Neural crest cell (in vitro differentiated cells): Measurements from ENCODE around the gene HSPA1B. TPM values are rescaled to one million over a fixed set of nuclear protein-coding genes. Genes with fewer than 3 reads are reported as not detected.
A peak's percentile ranks its signal among the peaks of the same experiment; 100 is the strongest.

Source experiments
- DNase-seq: peaks from one replicate; pipeline ENCODE4 v3.0.0; 2021; ENCODE audit warnings: low read depth, mixed read lengths, low spot score
- H3K27ac Mint-ChIP-seq: one replicate; pipeline ENCODE4 v1.8.0; 2021; ENCODE audit warnings: mild to moderate bottlenecking, mixed read lengths; ENCODE audit not compliant: unreplicated experiment
- H3K27me3 Mint-ChIP-seq: 2 replicates; pipeline ENCODE4 v1.8.0; 2021; ENCODE audit warnings: low read depth, mild to moderate bottlenecking, mixed read lengths
- H3K36me3 Mint-ChIP-seq: 2 replicates; pipeline ENCODE4 v1.8.0; 2021; ENCODE audit warnings: low read depth, mild to moderate bottlenecking, mixed read lengths
- H3K4me1 Mint-ChIP-seq: 2 replicates; pipeline ENCODE4 v1.8.0; 2021; ENCODE audit warnings: mixed read lengths
- H3K4me3 Mint-ChIP-seq: one replicate; pipeline ENCODE4 v1.8.0; 2021; ENCODE audit warnings: mild to moderate bottlenecking, mixed read lengths
- H3K9me3 Mint-ChIP-seq: 2 replicates; pipeline ENCODE4 v1.8.0; 2021; ENCODE audit warnings: mixed read lengths
- total RNA-seq: library from RNA; stranded (reverse); gene quantifications from 2 replicates; pipeline ENCODE4 v1.2.1, GENCODE V29; 2021
- TF ChIP-seq, protein P1 (sequence below): fragments of 200-600 bp; sonication (generic); conservative IDR thresholded peaks from 2 replicates; pipeline ENCODE4 v1.5.0; 2021; ENCODE audit warnings: antibody characterized with exemption, mild to moderate bottlenecking

The HSPA1B gene
- total RNA-seq, 1 donor from 2014 or later: 82.5 TPM

DNA sequence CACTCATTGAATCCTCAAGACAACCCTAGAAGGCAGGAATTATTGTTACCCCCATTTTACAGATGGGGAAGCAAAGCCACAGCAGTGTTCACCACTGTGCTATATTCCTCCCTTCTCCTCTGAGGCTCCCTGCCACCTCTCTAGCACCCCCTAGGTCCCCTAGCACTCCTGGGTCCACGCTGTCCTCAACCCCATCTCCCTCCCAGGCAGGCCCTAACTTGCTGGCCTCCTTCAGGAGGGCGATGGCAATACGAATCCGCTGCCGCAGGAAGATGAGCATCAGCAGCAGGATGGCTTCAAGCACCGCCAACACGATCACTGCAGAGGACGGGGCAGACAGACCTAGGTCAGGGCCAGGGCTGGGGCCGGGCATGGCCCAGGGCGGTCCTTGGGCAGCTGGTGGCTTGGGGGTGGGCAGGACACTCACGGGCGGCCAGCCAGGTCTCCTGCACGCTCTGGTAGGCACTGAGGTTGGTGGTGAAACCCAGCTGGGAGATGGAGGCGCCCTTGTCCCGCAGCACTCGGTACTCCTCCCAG lies 42.9 kb downstream of the HSPA1B start:
- Mint-ChIP-seq H3K9me3 (no peaks in the 10 kb centered on the region), H3K36me3 (no peaks in the 10 kb centered on the region), H3K27ac (no peak overlapping the region), H3K4me1 (peaks cover 10% of the 10 kb centered on the region), H3K27me3 (no peaks in the 10 kb centered on the region), H3K4me3 (no peak overlapping the region)
- no peak for DNase-seq
- TF ChIP-seq, protein P1, sequence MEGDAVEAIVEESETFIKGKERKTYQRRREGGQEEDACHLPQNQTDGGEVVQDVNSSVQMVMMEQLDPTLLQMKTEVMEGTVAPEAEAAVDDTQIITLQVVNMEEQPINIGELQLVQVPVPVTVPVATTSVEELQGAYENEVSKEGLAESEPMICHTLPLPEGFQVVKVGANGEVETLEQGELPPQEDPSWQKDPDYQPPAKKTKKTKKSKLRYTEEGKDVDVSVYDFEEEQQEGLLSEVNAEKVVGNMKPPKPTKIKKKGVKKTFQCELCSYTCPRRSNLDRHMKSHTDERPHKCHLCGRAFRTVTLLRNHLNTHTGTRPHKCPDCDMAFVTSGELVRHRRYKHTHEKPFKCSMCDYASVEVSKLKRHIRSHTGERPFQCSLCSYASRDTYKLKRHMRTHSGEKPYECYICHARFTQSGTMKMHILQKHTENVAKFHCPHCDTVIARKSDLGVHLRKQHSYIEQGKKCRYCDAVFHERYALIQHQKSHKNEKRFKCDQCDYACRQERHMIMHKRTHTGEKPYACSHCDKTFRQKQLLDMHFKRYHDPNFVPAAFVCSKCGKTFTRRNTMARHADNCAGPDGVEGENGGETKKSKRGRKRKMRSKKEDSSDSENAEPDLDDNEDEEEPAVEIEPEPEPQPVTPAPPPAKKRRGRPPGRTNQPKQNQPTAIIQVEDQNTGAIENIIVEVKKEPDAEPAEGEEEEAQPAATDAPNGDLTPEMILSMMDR: no peak

DNA sequence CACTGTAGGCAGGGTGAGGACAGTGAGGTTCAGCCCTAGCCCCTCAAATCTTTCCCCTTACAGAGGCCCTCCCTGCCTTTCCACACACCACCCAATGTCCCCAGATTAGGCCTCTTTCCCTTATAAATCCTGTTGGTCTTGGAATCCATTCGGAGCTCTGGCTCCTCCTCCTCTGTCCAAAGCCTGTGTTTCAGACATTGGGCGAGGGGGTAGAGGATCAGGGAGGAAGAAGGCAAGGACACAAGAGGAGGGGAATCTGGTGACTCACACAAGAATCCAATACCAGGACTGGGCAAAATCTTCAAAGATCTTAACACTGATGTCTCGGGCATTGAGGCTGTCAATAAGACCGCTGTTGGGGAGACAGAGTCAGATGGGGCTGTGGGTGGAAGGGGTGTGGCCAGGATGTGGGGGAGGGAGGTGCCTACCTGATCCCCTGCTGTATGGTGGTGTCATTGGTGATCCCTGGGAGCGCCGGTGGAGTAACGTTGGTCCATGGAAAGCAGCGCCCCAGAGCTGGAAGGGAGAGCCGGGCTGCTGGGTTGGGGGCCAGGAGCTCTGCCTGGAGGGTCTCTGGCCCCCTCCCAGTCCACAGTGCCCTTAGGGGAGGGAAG lies 43.6 kb downstream of the HSPA1B start:
- Mint-ChIP-seq H3K36me3 (no peaks in the 10 kb centered on the region), H3K4me1 (peaks cover 10% of the 10 kb centered on the region), H3K27ac (peak overlapping the region; percentile 71)

DNA sequence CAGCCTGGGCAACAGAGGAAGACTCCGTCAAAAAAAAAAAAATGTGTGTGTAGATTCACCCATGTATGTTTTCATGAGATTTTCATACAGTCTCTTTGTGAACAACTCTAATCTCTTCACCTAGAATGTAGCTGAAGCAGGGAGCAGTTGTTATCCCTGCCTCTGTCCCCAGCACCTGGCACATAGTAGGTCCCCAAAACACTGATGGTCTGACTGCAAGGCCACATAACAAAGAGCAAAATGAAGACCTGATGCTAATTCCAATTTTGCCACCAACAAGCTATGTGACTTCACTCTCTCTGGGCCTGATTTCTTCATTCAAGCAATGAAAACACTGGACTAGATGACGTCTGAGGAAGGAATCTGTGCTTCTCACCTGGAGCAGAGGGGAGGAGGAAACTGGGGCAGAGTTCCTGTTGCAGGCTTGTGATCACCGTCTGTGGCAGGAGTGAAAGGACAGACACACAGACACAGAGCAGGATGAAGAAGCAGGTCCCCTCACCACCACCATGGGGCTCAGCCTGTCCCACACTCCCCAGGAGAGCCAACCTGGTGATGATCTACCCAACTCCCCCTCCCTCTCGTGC lies 46.6 kb downstream of the HSPA1B start:
- DNase-seq: no peak

More for the DNA sequence above, 43.6 kb downstream of the HSPA1B start:
- TF ChIP-seq, protein P1: no peak
- Mint-ChIP-seq H3K4me3 (no peak overlapping the region), H3K27me3 (no peaks in the 10 kb centered on the region), H3K9me3 (no peaks in the 10 kb centered on the region)
- no peak for DNase-seq

DNA sequence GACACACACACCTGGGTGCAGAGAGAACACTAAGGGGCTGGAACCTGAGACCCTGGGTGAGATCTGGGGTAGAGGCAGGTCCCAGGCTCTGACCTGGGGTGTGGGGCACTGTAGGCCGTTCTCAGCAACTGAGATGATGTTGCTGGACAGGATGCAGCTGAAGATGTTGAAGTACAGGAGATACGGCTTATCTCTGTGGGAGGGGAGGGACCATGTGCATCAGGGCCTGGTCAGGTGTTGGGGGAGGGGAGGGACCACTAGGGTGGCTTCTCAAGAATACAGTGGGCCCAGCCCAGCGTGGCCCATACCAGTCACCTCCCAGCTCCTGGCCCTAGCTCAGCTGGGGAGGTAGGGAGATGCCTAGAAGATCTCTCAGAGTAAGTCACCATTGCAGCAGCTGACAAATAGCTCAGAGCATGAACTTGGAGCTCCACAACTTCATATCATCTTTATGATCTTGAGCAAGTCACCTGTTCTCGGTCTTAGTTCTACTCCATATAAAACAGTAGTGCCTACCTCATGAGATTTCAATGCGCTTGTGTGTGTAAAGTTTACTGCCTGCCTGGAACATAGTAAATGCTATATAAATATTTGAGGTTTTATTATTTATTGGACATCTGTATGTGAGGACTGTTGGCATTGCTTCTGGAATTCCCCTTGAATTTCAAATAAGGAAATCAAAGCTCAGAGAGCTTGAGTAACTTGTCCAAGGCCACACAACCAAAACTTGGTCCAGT lies 47.5 kb downstream of the HSPA1B start:
- DNase-seq: no peak
- Mint-ChIP-seq H3K4me1 (peaks cover 4% of the 10 kb centered on the region), H3K27me3 (no peaks in the 10 kb centered on the region), H3K36me3 (no peaks in the 10 kb centered on the region), H3K9me3 (no peaks in the 10 kb centered on the region), H3K4me3 (no peak overlapping the region), H3K27ac (no peak overlapping the region)
- TF ChIP-seq, protein P1: no peak

More for the DNA sequence above, 46.6 kb downstream of the HSPA1B start:
- no peaks in the 10 kb centered on the region for H3K36me3 Mint-ChIP-seq
- H3K27ac Mint-ChIP-seq: no peak overlapping the region
- H3K4me1 Mint-ChIP-seq: peaks cover 7% of the 10 kb centered on the region
- TF ChIP-seq, protein P1: no peak
- no peaks in the 10 kb centered on the region for H3K27me3 Mint-ChIP-seq
- H3K4me3 Mint-ChIP-seq: no peak overlapping the region
- H3K9me3 Mint-ChIP-seq: no peaks in the 10 kb centered on the region

DNA sequence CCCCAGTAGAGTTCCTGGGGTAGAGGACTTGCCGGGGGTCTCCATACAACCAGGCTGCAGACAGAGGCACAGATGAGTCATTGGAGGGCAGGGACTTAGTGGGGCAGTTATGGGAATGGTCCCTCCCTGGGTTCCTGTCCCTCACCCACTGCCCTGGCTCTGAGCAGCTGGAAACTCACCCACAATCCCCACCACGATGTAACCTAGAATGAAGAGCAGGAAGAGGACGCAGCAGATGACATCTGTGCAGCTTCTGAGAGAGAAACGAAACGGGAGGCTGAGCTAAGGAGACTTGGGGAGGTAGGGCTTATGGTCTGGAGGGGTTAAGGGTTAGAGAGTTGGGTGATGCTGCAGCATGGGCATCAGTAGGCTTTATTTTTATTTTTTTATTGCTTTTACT lies 48.3 kb downstream of the HSPA1B start:
- Mint-ChIP-seq H3K4me1 (peaks cover 4% of the 10 kb centered on the region), H3K9me3 (no peaks in the 10 kb centered on the region), H3K4me3 (no peak overlapping the region), H3K27ac (no peak overlapping the region), H3K27me3 (no peaks in the 10 kb centered on the region), H3K36me3 (peaks cover under 1% of the 10 kb centered on the region)
- no peak for DNase-seq
- TF ChIP-seq, protein P1: no peak
